Measurements from ENCODE around the gene RIC3.

Gene RIC3

GRCh38 chr11:8102296-8102915, 66.4 kb downstream of the RIC3 start:
- DNase-seq, result no peak

- DNase-seq, result no peak
Measured at GRCh38 chr11:8101421-8101820, 67.4 kb downstream of the RIC3 start.

DNA sequence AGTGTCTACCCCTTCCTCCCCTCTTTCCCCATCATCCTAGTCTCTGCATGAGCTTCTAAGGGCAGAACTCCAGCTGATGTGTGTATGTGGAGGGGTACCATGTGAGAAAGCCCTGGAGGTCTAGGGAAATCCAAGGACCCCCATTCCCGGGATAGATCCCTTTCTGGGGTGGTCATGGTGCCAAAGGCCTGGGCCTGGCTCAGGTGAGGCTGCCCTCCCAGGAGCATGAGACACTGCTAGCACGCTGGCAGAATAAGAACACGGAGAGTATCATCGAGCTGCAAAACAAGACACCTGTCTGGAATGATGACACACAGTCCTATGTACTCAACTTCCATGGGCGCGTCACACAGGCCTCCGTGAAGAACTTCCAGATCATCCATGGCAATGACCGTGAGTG, 68.2 kb downstream of the RIC3 start:
- no peak for DNase-seq

DNA sequence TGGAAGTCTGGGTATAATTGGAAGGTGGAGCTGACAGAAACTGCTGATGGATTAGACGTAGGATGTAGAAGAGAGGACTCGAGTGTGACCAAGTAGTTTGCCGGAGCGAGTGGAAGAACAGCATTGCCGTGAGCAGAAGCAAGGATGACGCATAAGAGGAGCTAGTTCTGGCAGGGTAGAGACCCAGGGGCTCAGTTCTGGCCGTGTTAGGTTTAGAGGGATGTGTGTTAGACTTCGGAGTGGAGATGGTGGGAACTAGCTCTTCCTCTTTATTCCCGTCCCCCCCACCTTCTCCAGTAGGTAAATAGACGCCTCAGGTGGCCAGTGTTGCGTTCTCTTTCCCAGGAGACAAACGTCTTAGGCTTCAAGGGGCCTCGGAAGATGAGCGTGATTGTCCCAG, 68.7 kb downstream of the RIC3 start:
- DNase-seq, result no peak

DNA sequence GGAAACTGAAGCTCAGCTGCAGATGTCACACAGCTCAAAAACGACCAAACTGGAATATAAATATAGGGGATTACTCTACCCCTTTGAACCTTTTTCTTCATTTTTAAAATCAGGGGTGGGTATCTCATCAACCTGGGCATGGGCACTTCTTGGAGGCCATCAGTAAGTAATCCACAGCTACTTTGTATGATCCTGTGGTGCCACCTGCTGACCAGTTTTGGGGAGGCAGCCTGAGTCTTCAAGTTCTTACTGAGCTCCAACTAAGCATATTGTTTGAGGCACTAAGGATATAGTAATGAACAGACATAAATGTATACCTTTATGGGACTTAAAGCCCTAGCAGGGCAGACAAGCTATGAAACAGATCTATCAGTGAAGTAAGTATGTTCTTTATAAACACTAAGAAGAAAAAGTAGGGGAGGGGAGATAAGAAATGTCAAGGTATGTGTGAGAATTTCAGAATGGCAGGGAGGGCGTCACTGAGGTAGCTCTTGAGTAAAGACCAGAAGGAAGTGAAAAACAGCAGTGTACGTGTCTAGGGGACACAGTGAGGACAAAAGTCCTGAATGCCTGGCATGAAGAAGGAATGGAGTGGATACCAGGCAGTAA, 69.4 kb downstream of the RIC3 start:
- DNase-seq, result peak; percentile 10 to 67

DNA sequence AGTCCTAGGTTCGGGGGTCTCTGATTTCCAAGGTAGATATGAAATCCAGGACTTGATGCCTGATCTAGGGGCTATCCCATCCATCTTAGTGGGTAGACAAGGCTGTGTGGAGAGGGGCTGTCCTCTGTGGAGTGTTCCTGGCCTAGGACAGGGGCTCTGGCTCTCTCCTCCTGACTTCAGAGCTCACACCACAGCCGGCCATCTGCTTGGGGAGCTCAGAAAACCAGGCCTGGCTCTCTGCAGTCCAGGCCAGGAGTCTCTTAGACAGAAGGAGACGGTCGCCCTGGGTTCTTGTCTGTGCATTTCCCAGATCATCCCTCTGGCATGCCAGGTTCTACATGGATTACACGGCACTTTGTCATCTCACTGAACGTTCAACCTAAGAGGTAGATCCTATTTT, 69.9 kb downstream of the RIC3 start:
- no peak for DNase-seq

GRCh38 chr11:8098361-8098760, 70.5 kb downstream of the RIC3 start:
- no peak for DNase-seq

DNA sequence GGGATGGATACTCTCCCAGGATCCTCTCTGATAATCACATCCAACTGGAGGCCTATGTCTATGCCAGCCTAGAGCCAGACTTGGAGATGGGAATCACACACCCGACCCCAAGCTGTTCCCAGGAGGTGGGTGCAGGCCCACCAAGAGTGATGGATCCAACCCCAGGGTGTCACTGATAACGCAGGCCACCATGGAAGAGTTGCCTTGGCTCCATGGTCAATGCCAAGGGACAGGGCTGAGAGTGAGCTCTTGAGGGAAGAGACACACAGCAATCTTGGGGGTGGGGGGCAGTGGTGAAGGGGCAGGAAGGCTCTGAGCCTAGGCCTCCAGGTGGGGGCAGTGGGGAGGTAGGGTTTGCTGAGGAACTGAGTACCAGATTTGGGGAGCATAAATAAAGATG, 70.9 kb downstream of the RIC3 start:
- no peak for DNase-seq

- no peak for DNase-seq
Measured at GRCh38 chr11:8097468-8097867, 71.4 kb downstream of the RIC3 start.

DNA sequence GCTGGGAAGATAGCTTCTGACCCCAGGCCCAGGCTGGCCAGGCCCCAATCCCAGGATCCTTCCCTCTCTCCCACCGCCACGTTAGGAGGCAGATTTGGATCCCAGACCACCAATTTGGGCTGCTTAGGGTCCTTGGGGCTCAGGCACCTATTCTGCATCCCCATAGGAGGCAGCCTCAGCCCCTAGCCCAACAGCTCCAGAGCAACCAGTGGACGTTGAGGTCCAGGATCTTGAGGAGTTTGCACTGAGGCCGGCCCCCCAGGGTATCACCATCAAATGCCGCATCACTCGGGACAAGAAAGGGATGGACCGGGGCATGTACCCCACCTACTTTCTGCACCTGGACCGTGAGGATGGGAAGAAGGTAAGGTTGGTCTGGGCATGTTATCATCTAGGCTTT, 71.8 kb downstream of the RIC3 start:
- no peak for DNase-seq

GRCh38 chr11:8096575-8096974, 72.2 kb downstream of the RIC3 start:
- DNase-seq, result no peak

DNA sequence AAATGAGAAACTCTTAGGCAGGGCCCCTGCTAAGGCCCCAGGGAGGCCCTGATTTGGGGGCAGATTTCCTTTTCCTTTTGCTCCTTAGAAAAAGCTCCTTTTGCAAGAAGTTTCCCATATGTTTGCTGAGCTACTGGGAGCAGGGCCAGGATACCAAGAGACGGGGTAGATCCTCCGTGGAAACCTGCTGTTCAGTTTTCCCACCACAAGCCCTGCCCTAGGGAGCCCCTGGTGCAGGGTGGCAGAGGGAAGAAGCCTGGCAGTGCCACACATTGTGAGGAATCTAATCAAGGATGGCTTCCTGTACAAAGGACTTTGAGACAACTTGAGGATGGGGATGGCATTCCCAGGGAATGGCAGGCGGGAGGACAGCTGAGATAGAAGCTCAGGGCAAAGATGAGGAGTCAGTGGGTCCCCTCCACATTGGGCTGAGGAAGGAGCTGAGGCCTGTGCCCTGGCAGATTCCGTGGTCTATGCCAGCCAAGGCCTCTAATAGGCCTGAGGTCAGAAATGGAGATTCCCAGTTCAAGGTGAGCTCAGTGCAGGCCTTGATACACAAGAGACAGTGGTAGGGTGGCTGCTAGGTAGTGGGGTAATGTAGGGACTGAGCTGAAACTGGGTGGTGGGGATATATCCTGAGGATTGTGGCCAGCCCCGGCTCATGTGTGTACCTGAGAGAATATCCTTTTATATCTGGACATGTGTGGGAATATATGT, 72.9 kb downstream of the RIC3 start:
- no peak for DNase-seq

DNA sequence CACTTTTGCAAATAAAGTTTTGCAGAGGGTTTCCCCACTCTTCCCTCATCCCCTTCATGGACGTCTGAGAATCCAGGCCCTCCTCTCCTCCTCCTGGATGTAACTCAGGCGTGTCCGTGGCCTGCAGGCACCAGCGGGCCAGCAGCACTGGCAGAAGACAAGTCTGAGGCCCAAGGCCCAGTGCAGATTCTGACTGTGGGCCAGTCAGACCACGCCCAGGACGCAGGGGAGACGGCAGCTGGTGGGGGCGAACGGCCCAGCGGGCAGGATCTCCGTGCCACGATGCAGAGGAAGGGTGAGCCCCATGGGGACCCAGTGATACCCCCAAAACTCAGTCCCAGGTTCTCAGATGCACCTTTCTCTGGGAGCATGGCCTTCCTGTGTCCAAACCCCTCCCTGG, 73.5 kb downstream of the RIC3 start:
- DNase-seq, result no peak

- DNase-seq, result no peak
Measured at GRCh38 chr11:8094656-8095055, 74.2 kb downstream of the RIC3 start.

GRCh38 chr11:8093931-8094575, 74.8 kb downstream of the RIC3 start:
- no peak for DNase-seq

DNA sequence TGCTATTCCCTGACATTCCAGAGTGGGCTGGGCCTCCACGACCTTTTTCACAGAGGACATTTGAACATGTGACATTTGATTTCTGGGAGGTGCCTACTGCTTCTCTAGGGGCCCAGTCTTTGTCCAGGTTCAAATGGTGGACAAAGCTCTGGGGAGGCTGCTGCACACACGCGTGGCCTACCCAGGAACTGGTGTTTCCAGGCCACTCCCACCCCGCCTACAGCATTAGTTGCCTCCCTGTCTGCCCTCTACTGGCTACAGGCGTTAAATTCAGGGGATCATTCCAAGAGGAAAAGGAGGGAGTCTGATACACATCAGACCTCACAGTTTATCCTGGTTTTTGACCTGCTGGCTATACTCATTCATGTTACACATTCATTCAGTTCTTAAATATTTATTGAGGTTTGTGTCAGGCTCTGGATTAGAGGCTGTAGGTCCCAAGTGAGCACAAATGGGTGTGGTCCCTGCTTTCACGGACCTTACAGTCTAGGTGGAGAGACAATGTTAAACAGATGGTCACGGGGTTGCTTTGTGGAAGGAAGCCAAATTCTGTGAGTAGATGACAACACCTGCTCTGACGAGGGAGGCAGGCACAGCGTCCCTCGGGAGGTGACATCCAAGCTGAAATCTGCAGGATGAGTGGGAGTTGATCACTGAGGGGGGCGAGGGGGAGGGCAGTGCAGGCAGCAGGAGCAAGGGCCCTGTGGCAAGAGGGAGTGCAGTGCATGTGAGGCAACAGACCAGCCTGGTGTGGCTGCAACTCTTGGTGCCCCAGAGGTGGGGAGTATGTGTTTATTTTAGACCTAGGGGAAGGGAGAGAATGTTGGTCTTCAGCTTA, 76.0 kb downstream of the RIC3 start:
- peak; percentile 34 to 63 for DNase-seq

DNA sequence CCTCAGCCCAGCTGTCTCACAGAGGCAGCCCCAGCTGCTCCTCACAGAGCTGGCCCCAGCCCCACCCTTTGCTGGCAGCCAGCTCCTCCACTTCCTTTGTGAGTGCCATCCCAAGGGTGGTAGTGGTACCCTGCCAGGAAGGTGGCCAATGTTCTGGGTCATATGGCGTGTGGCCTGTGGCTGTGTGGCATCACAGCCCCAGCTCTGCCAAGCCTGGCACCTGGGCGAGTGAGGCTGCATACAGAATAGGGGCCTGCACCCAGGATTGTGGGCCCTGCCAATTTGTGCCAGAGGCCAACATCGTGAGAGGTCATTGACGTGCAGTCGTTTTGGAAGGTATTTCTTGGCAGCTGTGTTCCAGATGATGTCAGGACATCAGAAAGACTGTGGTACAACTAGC, 77.1 kb downstream of the RIC3 start:
- DNase-seq, result no peak

DNA sequence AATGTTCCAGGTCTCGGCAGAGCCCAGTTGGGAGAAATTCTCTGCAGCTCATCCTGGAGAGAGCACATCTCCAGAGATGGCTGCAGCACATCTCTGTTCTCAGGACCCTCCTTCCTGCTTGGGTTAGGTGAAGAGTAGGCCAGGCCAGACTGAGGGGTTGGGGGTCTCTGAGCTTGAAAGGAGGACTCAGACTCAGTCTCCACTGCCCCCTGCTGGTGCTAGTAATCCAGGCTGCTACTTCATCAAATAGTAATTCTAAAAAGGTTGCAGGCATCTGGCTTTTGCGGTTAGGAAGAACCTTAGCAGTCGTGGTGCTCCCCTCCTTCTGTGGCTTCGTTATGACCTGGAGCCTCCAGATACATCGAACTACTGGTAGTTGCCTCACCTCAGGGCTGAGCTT, 78.1 kb downstream of the RIC3 start:
- DNase-seq, result peak in 1 of 2 experiments; percentile 54

GRCh38 chr11:8089791-8090510, 78.9 kb downstream of the RIC3 start:
- no peak for DNase-seq

- DNase-seq, result peak in 1 of 2 experiments; percentile 22
Measured at GRCh38 chr11:8087756-8088155, 81.1 kb downstream of the RIC3 start.

DNA sequence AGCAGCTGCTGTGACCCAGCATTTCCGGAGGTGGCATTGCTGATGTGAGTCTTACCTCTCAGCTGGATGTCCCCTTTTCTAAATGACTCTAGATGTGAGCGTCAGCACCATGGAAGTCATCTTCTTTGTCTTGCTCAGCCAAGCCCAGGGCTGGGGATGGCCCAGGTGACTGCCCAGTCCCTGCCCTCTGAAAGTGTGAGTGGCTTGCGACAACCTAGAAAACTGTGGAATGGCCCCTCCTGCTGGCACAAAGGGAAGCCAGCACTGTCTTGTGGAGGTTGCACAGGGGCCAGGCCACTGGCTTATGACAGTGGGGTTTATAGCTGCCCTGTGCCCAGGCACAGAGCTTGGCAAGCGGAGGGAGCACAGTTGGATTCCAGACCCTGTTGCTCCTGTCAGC, 81.6 kb downstream of the RIC3 start:
- DNase-seq, result no peak

DNA sequence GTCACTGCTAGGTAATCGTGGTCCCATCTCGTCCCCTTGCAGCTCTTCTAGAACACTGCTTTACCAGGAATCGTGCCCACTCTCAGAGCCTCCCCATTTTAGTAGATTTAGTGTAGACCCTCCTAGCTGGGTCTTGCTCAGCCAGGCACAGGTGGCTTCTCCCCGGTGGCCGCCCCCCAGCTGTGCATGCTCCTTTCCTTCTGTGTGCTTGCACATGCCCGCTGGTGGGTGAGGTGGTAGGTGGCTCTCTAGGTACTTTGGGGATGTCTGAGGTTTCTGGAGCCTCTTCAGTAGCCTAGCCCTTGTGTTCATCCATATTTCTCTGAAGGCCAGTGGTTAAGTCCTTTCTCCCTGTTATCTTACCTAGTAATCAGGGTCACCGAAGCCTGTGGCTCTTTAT, 82.3 kb downstream of the RIC3 start:
- no peak for DNase-seq
